Stimulated activated CD4-positive, alpha-beta T cell treated with anti-CD3 and anti-CD28 coated beads, TNF-alpha, amount 100 ng/mL, for 48 hours (primary cell): ENCODE results near the gene FHIT.
"Not testable (repeated sequence)": the region's sequence is repeated elsewhere in the genome, so short reads cannot be mapped to it uniquely, and the experiment has no call there.

Experiments used
- DNase-seq, 3 donors: peaks; one replicate each; pipeline ENCODE4 v3.0.0-alpha.2; 2020; ENCODE audit warnings: low read depth in 3 of 3

FHIT gene

GRCh38 chr3:60989626-60990441 is 261.4 kb downstream of the FHIT start:
- DNase-seq: no peak

GRCh38 chr3:60987191-60987590 is 264.1 kb downstream of the FHIT start:
- not testable (repeated sequence) for DNase-seq

GRCh38 chr3:60986552-60986951 is 264.7 kb downstream of the FHIT start:
- DNase-seq: no peak

GRCh38 chr3:60983906-60984305 is 267.3 kb downstream of the FHIT start:
- no peak for DNase-seq

GRCh38 chr3:60980342-60980692 is 270.9 kb downstream of the FHIT start:
- no peak for DNase-seq

- DNase-seq: no peak
These were observed 271.6 kb downstream of the FHIT start for GRCh38 chr3:60979461-60980341.

GRCh38 chr3:60973321-60973720 is 277.9 kb downstream of the FHIT start:
- DNase-seq: no peak

GRCh38 chr3:60972599-60972998 is 278.7 kb downstream of the FHIT start:
- no peak for DNase-seq

GRCh38 chr3:60970850-60971249 is 280.4 kb downstream of the FHIT start:
- DNase-seq: no peak

GRCh38 chr3:60967141-60967540 is 284.1 kb downstream of the FHIT start:
- DNase-seq: no peak

- DNase-seq: no peak
These were observed 293.7 kb downstream of the FHIT start for GRCh38 chr3:60957541-60957940.

GRCh38 chr3:60956729-60957128 is 294.5 kb downstream of the FHIT start:
- DNase-seq: no peak

GRCh38 chr3:60955034-60955433 is 296.2 kb downstream of the FHIT start:
- DNase-seq: no peak

- DNase-seq: no peak
These were observed 297.2 kb downstream of the FHIT start for GRCh38 chr3:60954048-60954447.

GRCh38 chr3:60953351-60953750 is 297.9 kb downstream of the FHIT start:
- DNase-seq: no peak

- no peak for DNase-seq
These were observed 299.2 kb downstream of the FHIT start for GRCh38 chr3:60952055-60952454.

- DNase-seq: no peak
These were observed 302.1 kb downstream of the FHIT start for GRCh38 chr3:60949146-60949545.

GRCh38 chr3:60948488-60948887 is 302.8 kb downstream of the FHIT start:
- no peak for DNase-seq

- no peak for DNase-seq
These were observed 315.5 kb downstream of the FHIT start for GRCh38 chr3:60935709-60936108.

GRCh38 chr3:60933824-60934223 is 317.4 kb downstream of the FHIT start:
- no peak for DNase-seq

- DNase-seq: no peak
These were observed 318.6 kb downstream of the FHIT start for GRCh38 chr3:60932643-60933042.

- DNase-seq: no peak
These were observed 319.1 kb downstream of the FHIT start for GRCh38 chr3:60932170-60932569.

GRCh38 chr3:60931452-60931851 is 319.8 kb downstream of the FHIT start:
- no peak for DNase-seq
